GM19035 (cell line): Measurements from ENCODE around the gene SEC31A.

Experiments used
- ATAC-seq: cut with Tn5 transposase; IDR thresholded peaks from one replicate; pipeline ENCODE4 v1.9.1; 2021; ENCODE audit not compliant: unreplicated experiment

Gene SEC31A

DNA sequence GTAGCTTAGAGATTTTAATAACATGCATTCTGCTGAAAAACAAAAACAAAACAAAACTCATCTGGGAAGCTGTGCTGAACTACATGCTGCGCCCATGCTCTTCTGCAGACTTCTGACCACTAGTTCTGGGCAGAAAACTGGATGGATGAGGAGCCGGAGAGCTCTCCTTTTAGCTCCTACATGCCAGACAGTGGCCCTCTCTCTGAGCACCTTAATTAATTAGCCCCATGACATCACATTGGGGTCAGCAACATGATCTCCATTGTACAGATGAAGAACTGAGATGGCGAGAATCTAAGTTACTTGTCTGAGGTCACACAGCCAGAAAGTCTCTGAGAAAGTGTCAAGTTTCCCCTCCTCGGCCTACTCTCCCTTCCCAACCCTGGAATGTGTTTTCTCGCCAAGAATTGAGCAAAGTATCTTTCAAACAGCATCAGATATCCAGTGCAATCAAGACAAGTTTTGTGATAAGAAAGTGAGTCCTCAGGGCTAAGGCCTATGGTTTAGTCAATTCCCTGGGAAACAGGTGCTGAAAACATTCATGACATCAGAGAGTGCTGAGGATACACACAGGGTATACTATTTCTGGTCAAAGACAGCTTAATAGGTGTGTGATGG, 113.9 kb downstream of the SEC31A start:
- no peak for ATAC-seq

DNA sequence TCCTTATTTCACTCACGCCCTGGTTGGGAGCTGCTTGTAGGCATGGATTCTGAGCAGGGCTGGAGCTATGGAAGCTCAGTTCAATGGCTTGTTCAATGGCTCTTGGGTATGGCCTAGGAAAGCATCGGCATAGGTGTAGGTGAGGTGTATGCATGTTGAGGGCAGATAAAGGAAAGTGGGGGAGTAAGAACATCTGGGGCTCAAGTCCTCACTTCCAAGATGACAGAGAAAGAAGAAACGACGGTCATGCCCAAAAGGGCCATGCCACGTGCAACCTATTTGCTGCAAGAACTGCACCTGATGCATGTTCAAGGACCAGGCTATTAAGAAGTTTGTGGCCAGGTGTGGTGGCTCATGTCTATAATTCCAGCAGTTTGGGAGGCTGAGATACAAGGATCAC, 115.7 kb downstream of the SEC31A start:
- ATAC-seq: no peak

DNA sequence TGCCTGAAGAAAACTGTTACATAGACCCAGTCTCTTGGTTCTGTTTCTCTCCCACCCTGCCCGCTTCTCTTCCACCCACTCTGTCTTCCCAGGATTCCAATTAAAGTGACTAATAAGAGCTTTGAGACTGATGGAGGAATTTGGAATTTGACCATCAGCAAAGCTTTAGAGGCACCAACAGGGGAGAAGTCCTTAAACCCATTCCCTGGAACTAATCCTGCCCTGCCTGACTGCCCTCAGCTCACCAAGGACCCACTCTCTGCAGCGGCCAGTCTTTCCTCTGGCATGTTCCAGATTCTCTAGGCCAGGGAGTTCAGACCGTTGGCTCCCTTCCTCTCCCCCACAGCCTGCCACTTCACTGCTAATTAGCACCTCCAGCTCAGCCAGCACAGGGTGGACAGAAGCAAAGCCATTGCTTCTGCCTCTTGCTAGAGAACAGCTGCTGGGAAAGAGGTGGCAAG, 116.2 kb downstream of the SEC31A start:
- no peak for ATAC-seq

DNA sequence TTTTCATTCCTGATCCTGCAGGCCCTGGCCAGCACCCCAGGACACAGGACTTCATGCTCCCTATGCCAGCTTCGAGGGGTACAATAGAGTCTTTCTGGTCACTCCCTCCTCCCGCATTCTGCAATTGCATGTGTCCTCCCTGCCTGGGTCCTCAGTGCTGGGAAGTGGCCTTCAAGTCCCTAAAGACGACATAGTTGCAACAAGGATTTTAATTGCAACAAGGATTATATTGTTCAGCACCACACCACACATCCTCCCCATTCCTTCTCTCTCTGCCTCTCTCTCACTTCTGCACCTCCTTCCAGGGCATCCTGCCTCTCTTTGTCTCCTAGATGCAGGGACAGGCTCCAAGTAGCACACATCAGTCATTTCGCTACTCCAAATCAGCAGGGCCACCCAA, 117.9 kb downstream of the SEC31A start:
- no peak for ATAC-seq

DNA sequence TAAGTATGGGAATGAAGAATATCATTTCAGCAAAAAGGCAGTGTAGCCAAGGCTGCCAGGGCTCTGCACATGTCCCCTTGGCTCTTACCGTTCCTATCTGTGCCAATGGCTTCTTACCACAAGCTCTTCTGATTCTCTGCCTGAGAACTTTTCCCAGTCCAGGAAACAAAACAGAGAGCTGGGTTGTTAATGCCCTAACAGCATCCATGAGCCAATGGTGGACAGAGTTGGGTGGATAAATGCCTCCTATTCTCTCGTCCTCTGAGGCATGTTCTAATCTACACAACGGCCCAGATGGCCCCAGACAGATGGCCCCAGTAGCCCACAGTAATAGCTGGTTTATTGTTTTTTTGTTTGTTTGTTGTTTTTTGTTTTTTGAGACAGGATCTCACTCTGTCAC, 120.3 kb downstream of the SEC31A start:
- ATAC-seq: no peak
